Measurements from ENCODE around the gene ENTPD6. TPM values are rescaled to one million over a fixed set of nuclear protein-coding genes. Genes with fewer than 3 reads are reported as not detected.
A peak's percentile ranks its signal among the peaks of the same experiment; 100 is the strongest.
"Not testable (repeated sequence)": the region's sequence is repeated elsewhere in the genome, so short reads cannot be mapped to it uniquely, and the experiment has no call there.

Gene ENTPD6
- total RNA-seq, 2 donors from 2014 or later = 77.1 to 93.6 TPM

GRCh38 chr20:25258828-25259227 is 63.3 kb downstream of the ENTPD6 start:
- Histone ChIP-seq H3K9ac (ENCODE audit: extremely low read depth, low read length, poor library complexity, severe bottlenecking) (no peak overlapping the region), H3K27ac (ENCODE audit: low read depth, low read length) (no peak overlapping the region), H3K4me1 (ENCODE audit: control insufficient read depth, insufficient read depth, low read length) (peaks cover 2% of the 10 kb centered on the region), H3K4me3 (ENCODE audit: low read length) (no peak overlapping the region), H3K9me3 (ENCODE audit: control insufficient read depth, low read length) (peaks cover 19% of the 10 kb centered on the region), H3K36me3 (ENCODE audit: control insufficient read depth, insufficient read depth, low read length) (peaks cover 45% of the 10 kb centered on the region), H3K27me3 (ENCODE audit: control insufficient read depth, insufficient read depth, low read length, poor library complexity, severe bottlenecking) (no peaks in the 10 kb centered on the region)
- H3K4me1 Mint-ChIP-seq = peaks cover 17% of the 10 kb centered on the region
- TF ChIP-seq CTCF (conservative IDR thresholded peaks at IDR 0.05) = no peak
- H3K4me3 Mint-ChIP-seq = no peak overlapping the region
- no peaks in the 10 kb centered on the region for H3K27me3 Mint-ChIP-seq (ENCODE audit: insufficient read depth)
- peaks cover 46% of the 10 kb centered on the region for H3K36me3 Mint-ChIP-seq (ENCODE audit: low read depth)
- no peak overlapping the region for H3K27ac Mint-ChIP-seq
- H3K9me3 Mint-ChIP-seq = peaks cover 14% of the 10 kb centered on the region
- peak; percentile 28 for DNase-seq
- WGBS, 2 experiments (ENCODE audit: insufficient coverage in 1 of 2, insufficient read length in 1 of 2) = 62 to 69% methylated on average over 4 of the region's 4 CpGs

- no peak overlapping the region for H3K27ac Mint-ChIP-seq
- H3K4me3 ChIP-seq (ENCODE audit: low read length) = no peak overlapping the region
- H3K4me1 ChIP-seq (ENCODE audit: control insufficient read depth, insufficient read depth, low read length) = peaks cover 2% of the 10 kb centered on the region
- H3K4me1 Mint-ChIP-seq = peaks cover 16% of the 10 kb centered on the region
- no peak overlapping the region for H3K9ac ChIP-seq (ENCODE audit: extremely low read depth, low read length, poor library complexity, severe bottlenecking)
- peak; percentile 24 for DNase-seq
- H3K4me3 Mint-ChIP-seq = no peak overlapping the region
- no peak overlapping the region for H3K27ac ChIP-seq (ENCODE audit: low read depth, low read length)
- peaks cover 48% of the 10 kb centered on the region for H3K36me3 Mint-ChIP-seq (ENCODE audit: low read depth)
- 96 to 97% methylated on average over 4 to 12 of the region's 12 CpGs for WGBS, 2 experiments (ENCODE audit: insufficient coverage in 1 of 2, insufficient read length in 1 of 2)
- H3K36me3 ChIP-seq (ENCODE audit: control insufficient read depth, insufficient read depth, low read length) = peaks cover 44% of the 10 kb centered on the region
- peaks cover 17% of the 10 kb centered on the region for H3K9me3 Mint-ChIP-seq
- TF ChIP-seq CTCF (conservative IDR thresholded peaks at IDR 0.05) = no peak
- no peaks in the 10 kb centered on the region for H3K27me3 Mint-ChIP-seq (ENCODE audit: insufficient read depth)
- H3K9me3 ChIP-seq (ENCODE audit: control insufficient read depth, low read length) = peaks cover 19% of the 10 kb centered on the region
- no peaks in the 10 kb centered on the region for H3K27me3 ChIP-seq (ENCODE audit: control insufficient read depth, insufficient read depth, low read length, poor library complexity, severe bottlenecking)
These were observed 63.8 kb downstream of the ENTPD6 start for GRCh38 chr20:25259358-25259757.

GRCh38 chr20:25259788-25260254 is 64.3 kb downstream of the ENTPD6 start:
- Mint-ChIP-seq H3K9me3 (peaks cover 22% of the 10 kb centered on the region), H3K36me3 (ENCODE audit: low read depth) (peaks cover 50% of the 10 kb centered on the region), H3K4me1 (peaks cover 11% of the 10 kb centered on the region), H3K27ac (peak overlapping the region; percentile 21), H3K4me3 (no peak overlapping the region), H3K27me3 (ENCODE audit: insufficient read depth) (no peaks in the 10 kb centered on the region)
- WGBS, 2 experiments (ENCODE audit: insufficient coverage in 1 of 2, insufficient read length in 1 of 2) = 96 to 100% methylated on average over 4 to 9 of the region's 9 CpGs
- H3K4me3 ChIP-seq (ENCODE audit: low read length) = peak overlapping the region; percentile 29
- peaks cover 2% of the 10 kb centered on the region for H3K4me1 ChIP-seq (ENCODE audit: control insufficient read depth, insufficient read depth, low read length)
- peaks cover 19% of the 10 kb centered on the region for H3K9me3 ChIP-seq (ENCODE audit: control insufficient read depth, low read length)
- peak; percentile 28 for DNase-seq
- H3K27ac ChIP-seq (ENCODE audit: low read depth, low read length) = no peak overlapping the region
- H3K36me3 ChIP-seq (ENCODE audit: control insufficient read depth, insufficient read depth, low read length) = peaks cover 39% of the 10 kb centered on the region
- TF ChIP-seq CTCF (conservative IDR thresholded peaks at IDR 0.05) = no peak
- H3K27me3 ChIP-seq (ENCODE audit: control insufficient read depth, insufficient read depth, low read length, poor library complexity, severe bottlenecking) = no peaks in the 10 kb centered on the region
- no peak overlapping the region for H3K9ac ChIP-seq (ENCODE audit: extremely low read depth, low read length, poor library complexity, severe bottlenecking)

- Mint-ChIP-seq H3K36me3 (ENCODE audit: low read depth) (peaks cover 54% of the 10 kb centered on the region), H3K9me3 (peaks cover 24% of the 10 kb centered on the region), H3K4me1 (peaks cover 10% of the 10 kb centered on the region)
- H3K27ac Mint-ChIP-seq; H3K4me3 Mint-ChIP-seq; H3K9ac ChIP-seq (ENCODE audit: extremely low read depth, low read length, poor library complexity, severe bottlenecking); H3K4me3 ChIP-seq (ENCODE audit: low read length); H3K27ac ChIP-seq (ENCODE audit: low read depth, low read length); H3K27me3 Mint-ChIP-seq (ENCODE audit: insufficient read depth); H3K27me3 ChIP-seq (ENCODE audit: control insufficient read depth, insufficient read depth, low read length, poor library complexity, severe bottlenecking); H3K4me1 ChIP-seq (ENCODE audit: control insufficient read depth, insufficient read depth, low read length): not testable (repeated sequence)
- whole genome bisulfite sequencing, 2 experiments (ENCODE audit: insufficient coverage in 1 of 2, insufficient read length in 1 of 2) = 93 to 95% methylated on average over 8 to 16 of the region's 16 CpGs
- DNase-seq = peak; percentile 23
- H3K36me3 ChIP-seq (ENCODE audit: control insufficient read depth, insufficient read depth, low read length) = peaks cover 34% of the 10 kb centered on the region
- peaks cover 19% of the 10 kb centered on the region for H3K9me3 ChIP-seq (ENCODE audit: control insufficient read depth, low read length)
These were observed 65.4 kb downstream of the ENTPD6 start for GRCh38 chr20:25260770-25261437.

All from endodermal cell (in vitro differentiated cells).